Kidney epithelial cell (primary cell): ENCODE results near the gene PTPRO. TPM values are rescaled to one million over a fixed set of nuclear protein-coding genes. Genes with fewer than 3 reads are reported as not detected.

Experiments
- DNase-seq: peaks from one replicate; pipeline ENCODE4 v3.0.0-alpha.2; 2010; ENCODE audit warnings: low read depth
- H3K27me3 ChIP-seq: 2 replicates; pipeline ENCODE4 v1.6.0; 2011; ENCODE audit warnings: low read length; ENCODE audit not compliant: control insufficient read depth, insufficient read depth
- H3K36me3 ChIP-seq: 2 replicates; pipeline ENCODE4 v1.5.1; 2011; ENCODE audit warnings: low read length; ENCODE audit not compliant: control insufficient read depth, insufficient read depth
- H3K4me3 ChIP-seq: 2 replicates; pipeline ENCODE4 v1.5.1; 2011; ENCODE audit warnings: low read depth, mild to moderate bottlenecking, control low read depth, low read length
- CTCF ChIP-seq: IDR thresholded peaks from 2 replicates; pipeline ENCODE4 v1.5.1; 2011; ENCODE audit warnings: mild to moderate bottlenecking, moderate library complexity, low read length, control low read depth, inconsistent platforms; ENCODE audit not compliant: insufficient read depth, poor library complexity, severe bottlenecking
- total RNA-seq: library from RNA; depleted of rRNA; stranded (reverse); fragments of >200 nt; gene quantifications from 2 replicates; pipeline ENCODE4 v1.2.3, GENCODE V29; 2015

The PTPRO gene
- total RNA-seq, 1 donor from 2014 or later = 3.7 TPM

GRCh38 chr12:15355766-15356165 is 33.5 kb downstream of the PTPRO start:
- no peak for DNase-seq
- H3K4me3 ChIP-seq = no peak overlapping the region
- H3K27me3 ChIP-seq = no peaks in the 10 kb centered on the region
- TF ChIP-seq CTCF = no peak
- no peaks in the 10 kb centered on the region for H3K36me3 ChIP-seq

- H3K4me3 ChIP-seq = no peak overlapping the region
- H3K27me3 ChIP-seq = no peaks in the 10 kb centered on the region
- H3K36me3 ChIP-seq = no peaks in the 10 kb centered on the region
- DNase-seq = no peak
- no peak for TF ChIP-seq CTCF
These were observed 34.6 kb downstream of the PTPRO start for GRCh38 chr12:15356951-15357364.

GRCh38 chr12:15364221-15365160 is 42.2 kb downstream of the PTPRO start:
- Histone ChIP-seq H3K4me3 (no peak overlapping the region), H3K27me3 (no peaks in the 10 kb centered on the region), H3K36me3 (no peaks in the 10 kb centered on the region)
- no peak for DNase-seq
- no peak for TF ChIP-seq CTCF

- no peaks in the 10 kb centered on the region for H3K36me3 ChIP-seq
- DNase-seq = peak; percentile 4
- no peak overlapping the region for H3K4me3 ChIP-seq
- no peak for TF ChIP-seq CTCF
- H3K27me3 ChIP-seq = no peaks in the 10 kb centered on the region
These were observed 46.5 kb downstream of the PTPRO start for GRCh38 chr12:15368812-15369211.

- no peaks in the 10 kb centered on the region for H3K27me3 ChIP-seq
- no peak for DNase-seq
- no peaks in the 10 kb centered on the region for H3K36me3 ChIP-seq
- no peak for TF ChIP-seq CTCF
- H3K4me3 ChIP-seq = no peak overlapping the region
These were observed 50.0 kb downstream of the PTPRO start for GRCh38 chr12:15372352-15372751.
